OCI-LY7 (cell line): Measurements from ENCODE around the gene SOWAHA. TPM values are rescaled to one million over a fixed set of nuclear protein-coding genes. Genes with fewer than 3 reads are reported as not detected.

Experiments used
- BruUV-seq: library from RNA; stranded (reverse); fragments of 400-500 nt; replicated peaks from 2 replicates; lab custom pipeline; 2021; lab: Mats Ljungman, UMichigan
- CTCF ChIA-PET: fragments of 300-600 bp; sonication (Branson Sonifier 250); formaldehyde crosslinking; loops from one replicate; lab custom pipeline; 2022; ENCODE audit warnings: antibody characterized with exemption; ENCODE audit not compliant: unreplicated experiment; lab: Charles Lee
- POLR2A ChIA-PET: fragments of 300-600 bp; sonication (Branson Sonifier 250); formaldehyde crosslinking; loops from one replicate; lab custom pipeline; 2022; ENCODE audit warnings: antibody characterized with exemption; lab: Charles Lee
- DNase-seq: peaks from one replicate; pipeline ENCODE4 v3.0.0-alpha.2; 2015; ENCODE audit warnings: low spot score
- H2AFZ ChIP-seq: fragments of 200-600 bp; sonication (generic), shearing (Covaris generic); 2 replicates; pipeline ENCODE4 v1.6.1; 2014; ENCODE audit warnings: mild to moderate bottlenecking, antibody characterized with exemption, low read length, moderate library complexity
- H3K27ac ChIP-seq: fragments of 200-600 bp; sonication (generic); 2 replicates; pipeline ENCODE4 v1.5.1; 2014; ENCODE audit warnings: mixed run types, low read depth, mild to moderate bottlenecking, moderate library complexity, low read length, inconsistent platforms; ENCODE audit not compliant: poor library complexity, severe bottlenecking
- H3K36me3 ChIP-seq: fragments of 200-600 bp; sonication (generic); 2 replicates; pipeline ENCODE4 v1.6.1; 2014; ENCODE audit warnings: mild to moderate bottlenecking, antibody characterized with exemption, low read length, moderate library complexity, mixed read lengths; ENCODE audit not compliant: insufficient read depth
- H3K4me1 ChIP-seq: fragments of 200-600 bp; sonication (generic); 2 replicates; pipeline ENCODE4 v1.5.1; 2014; ENCODE audit warnings: mild to moderate bottlenecking, low read length; ENCODE audit not compliant: insufficient read depth, poor library complexity, severe bottlenecking
- H3K4me2 ChIP-seq: fragments of 200-600 bp; sonication (generic); 2 replicates; pipeline ENCODE4 v1.6.1; 2014; ENCODE audit warnings: mild to moderate bottlenecking, low read length
- H3K4me3 ChIP-seq: fragments of 200-600 bp; sonication (generic); 2 replicates; pipeline ENCODE4 v1.5.1; 2014; ENCODE audit warnings: mild to moderate bottlenecking, low read depth, low read length; ENCODE audit not compliant: poor library complexity, severe bottlenecking
- H3K79me2 ChIP-seq: fragments of 200-600 bp; sonication (generic); 2 replicates; pipeline ENCODE4 v1.6.1; 2016; ENCODE audit warnings: low read depth, mild to moderate bottlenecking, low read length, moderate library complexity, mixed read lengths; ENCODE audit not compliant: insufficient read depth
- H3K9me2 ChIP-seq: fragments of 200-600 bp; sonication (generic); 2 replicates; pipeline ENCODE4 v1.6.1; 2016; ENCODE audit warnings: mild to moderate bottlenecking, low read length, mixed read lengths; ENCODE audit not compliant: insufficient read depth
- H3K9me3 ChIP-seq: fragments of 200-600 bp; sonication (generic); 2 replicates; pipeline ENCODE4 v1.6.1; 2014; ENCODE audit warnings: mild to moderate bottlenecking, mixed run types, low read length, mixed read lengths
- H4K20me1 ChIP-seq: fragments of 200-600 bp; sonication (generic); 2 replicates; pipeline ENCODE4 v1.6.1; 2014; ENCODE audit warnings: mild to moderate bottlenecking, antibody characterized with exemption, low read length, moderate library complexity, mixed read lengths; ENCODE audit not compliant: insufficient read depth
- EZH2phosphoT487 ChIP-seq: fragments of 200-600 bp; sonication (generic); IDR thresholded peaks from 2 replicates; pipeline ENCODE4 v1.6.1; 2018; ENCODE audit warnings: low read depth, borderline replicate concordance, mild to moderate bottlenecking, mixed run types, antibody characterized with exemption, low read length, moderate library complexity, mixed read lengths
- intact Hi-C: fragments of 100-400 bp; cut with micrococcal nuclease; formaldehyde crosslinking; loops from one replicate; pipeline ENCODE4 v1.10.0; 2022; ENCODE audit not compliant: unreplicated experiment
- total RNA-seq, 2 experiments: library from RNA; depleted of rRNA in 1 of 2; stranded (reverse); fragments of >200 nt in 1 of 2; shearing (Covaris generic) in 1 of 2; gene quantifications; 2 replicates each; pipeline ENCODE4 v1.2.3, GENCODE V29; 2014 to 2022
- TF ChIP-seq, protein P1 (sequence below): fragments of 200-600 bp; sonication (generic); conservative IDR thresholded peaks from 2 replicates; pipeline ENCODE4 v1.5.1; 2014; ENCODE audit warnings: mild to moderate bottlenecking, antibody characterized with exemption, low read length, moderate library complexity, mixed read lengths

The SOWAHA gene
- total RNA-seq, 2 experiments from 2014 or later = not detected

DNA sequence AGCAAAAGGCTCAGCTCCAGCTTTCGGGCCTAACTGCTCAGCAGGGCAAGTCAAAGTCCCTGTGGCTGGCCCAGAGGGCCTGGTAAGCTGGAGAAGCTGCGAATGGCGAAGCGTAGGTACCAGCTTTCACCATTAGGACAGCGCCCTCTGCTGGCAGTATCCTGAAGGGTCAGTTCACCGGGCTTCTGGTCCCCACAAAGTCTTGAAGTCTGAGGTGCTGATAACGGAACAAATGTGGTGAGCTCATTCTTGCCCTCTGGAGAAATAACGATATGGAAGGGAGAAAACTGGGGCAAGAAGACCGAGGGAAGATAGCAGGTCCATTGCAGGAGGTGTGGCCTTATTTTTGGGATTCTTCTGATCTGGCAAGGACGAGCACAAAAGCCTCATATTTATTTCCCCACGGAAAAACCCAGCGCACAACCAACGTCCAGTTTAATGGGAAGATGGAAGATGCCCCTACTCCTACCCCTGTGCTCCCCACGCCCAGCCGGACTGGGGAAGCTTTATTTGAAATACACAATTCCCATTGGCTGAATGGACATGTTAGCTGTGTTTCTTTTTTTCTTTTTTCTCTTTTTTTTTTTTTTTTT lies 7.2 kb downstream of the SOWAHA start:
- Histone ChIP-seq H3K4me3 (no peak overlapping the region), H3K4me2 (no peak overlapping the region), H2AFZ (no peak overlapping the region)

DNA sequence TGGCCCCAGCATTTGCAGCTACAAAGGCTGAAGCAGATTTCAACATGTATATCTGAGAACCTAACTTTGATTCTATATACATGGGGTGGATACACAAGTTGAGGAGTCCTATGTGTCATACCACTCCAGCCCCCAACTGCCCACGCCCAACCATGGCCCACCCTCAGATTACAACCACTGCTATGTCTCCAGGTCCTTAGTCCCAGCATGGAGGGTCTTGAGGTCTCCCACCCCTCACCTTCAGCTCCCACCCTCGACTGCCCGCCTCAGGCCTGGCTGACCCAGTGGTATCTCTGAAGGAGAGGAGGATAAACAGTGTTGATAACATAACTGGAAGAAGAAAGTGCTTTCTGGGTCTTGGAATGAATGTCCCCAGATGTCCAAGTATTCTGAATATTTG lies 8.2 kb downstream of the SOWAHA start:
- H4K20me1 ChIP-seq = no peaks in the 10 kb centered on the region
- intact Hi-C loops = loop anchor here (5.0 kb wide), 1 partner anchor 159 kb away; no protein-coding TSS in a partner anchor
- CTCF ChIA-PET = interaction anchor here (0.6 kb wide), 1 partner anchor 594 kb away, joined by 3 read pairs; no protein-coding TSS in a partner anchor
- H3K9me3 ChIP-seq = no peaks in the 10 kb centered on the region
- BruUV-seq = no TSS peak
- no peaks in the 10 kb centered on the region for H3K36me3 ChIP-seq
- H3K79me2 ChIP-seq = no peaks in the 10 kb centered on the region
- H3K4me2 ChIP-seq = no peak overlapping the region
- no peaks in the 10 kb centered on the region for H3K9me2 ChIP-seq
- no peak overlapping the region for H3K27ac ChIP-seq
- POLR2A ChIA-PET = interaction anchor here (0.7 to 1.6 kb wide), 3 partner anchors 10 to 30 kb away, joined by 3 to 8 read pairs (median 5); no protein-coding TSS in a partner anchor
- no peak overlapping the region for H3K4me3 ChIP-seq
- DNase-seq = no peak
- TF ChIP-seq, protein P1, sequence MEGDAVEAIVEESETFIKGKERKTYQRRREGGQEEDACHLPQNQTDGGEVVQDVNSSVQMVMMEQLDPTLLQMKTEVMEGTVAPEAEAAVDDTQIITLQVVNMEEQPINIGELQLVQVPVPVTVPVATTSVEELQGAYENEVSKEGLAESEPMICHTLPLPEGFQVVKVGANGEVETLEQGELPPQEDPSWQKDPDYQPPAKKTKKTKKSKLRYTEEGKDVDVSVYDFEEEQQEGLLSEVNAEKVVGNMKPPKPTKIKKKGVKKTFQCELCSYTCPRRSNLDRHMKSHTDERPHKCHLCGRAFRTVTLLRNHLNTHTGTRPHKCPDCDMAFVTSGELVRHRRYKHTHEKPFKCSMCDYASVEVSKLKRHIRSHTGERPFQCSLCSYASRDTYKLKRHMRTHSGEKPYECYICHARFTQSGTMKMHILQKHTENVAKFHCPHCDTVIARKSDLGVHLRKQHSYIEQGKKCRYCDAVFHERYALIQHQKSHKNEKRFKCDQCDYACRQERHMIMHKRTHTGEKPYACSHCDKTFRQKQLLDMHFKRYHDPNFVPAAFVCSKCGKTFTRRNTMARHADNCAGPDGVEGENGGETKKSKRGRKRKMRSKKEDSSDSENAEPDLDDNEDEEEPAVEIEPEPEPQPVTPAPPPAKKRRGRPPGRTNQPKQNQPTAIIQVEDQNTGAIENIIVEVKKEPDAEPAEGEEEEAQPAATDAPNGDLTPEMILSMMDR = no peak
- no peak for TF ChIP-seq EZH2phosphoT487
- H3K4me1 ChIP-seq = no peaks in the 10 kb centered on the region
- no peak overlapping the region for H2AFZ ChIP-seq

More for the DNA sequence above, 7.2 kb downstream of the SOWAHA start:
- no peaks in the 10 kb centered on the region for H3K36me3 ChIP-seq
- no peak overlapping the region for H3K27ac ChIP-seq
- peak; percentile 84 for DNase-seq
- TF ChIP-seq EZH2phosphoT487 = no peak
- TF ChIP-seq, protein P1 = peak; percentile 95
- no peaks in the 10 kb centered on the region for H3K9me2 ChIP-seq
- POLR2A ChIA-PET = interaction anchor here (0.6 to 1.6 kb wide), 8 partner anchors 11 to 444 kb away, joined by 3 to 6 read pairs (median 3); partner anchors contain the start of gene RAD50
- no peaks in the 10 kb centered on the region for H3K79me2 ChIP-seq
- intact Hi-C loops = loop anchor here (1.0 to 5.0 kb wide), 3 partner anchors 158 to 435 kb away; no protein-coding TSS in a partner anchor
- H4K20me1 ChIP-seq = no peaks in the 10 kb centered on the region
- no peaks in the 10 kb centered on the region for H3K9me3 ChIP-seq
- CTCF ChIA-PET = interaction anchor here (1.0 to 1.2 kb wide), 3 partner anchors 12 to 318 kb away, joined by 4 read pairs; no protein-coding TSS in a partner anchor
- no peaks in the 10 kb centered on the region for H3K4me1 ChIP-seq
- no TSS peak for BruUV-seq

DNA sequence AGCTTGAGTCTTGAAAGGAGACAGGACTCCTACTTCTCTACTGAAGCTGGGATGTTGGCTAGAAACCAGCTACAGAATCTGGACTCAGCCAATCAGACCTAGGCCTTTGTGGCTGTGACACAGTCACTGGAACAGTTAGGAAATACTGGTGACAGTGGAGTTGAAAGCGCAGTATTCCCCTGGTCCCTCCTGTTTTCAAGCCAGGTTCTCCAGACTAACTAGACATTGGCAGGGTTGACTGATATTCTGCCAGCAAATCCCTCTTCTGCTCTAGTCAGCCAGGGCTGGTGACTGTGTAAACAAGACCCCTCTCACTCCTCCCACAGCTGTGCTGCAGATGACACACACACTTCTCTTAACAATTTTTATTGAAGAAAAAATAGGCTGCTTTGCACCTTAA lies 8.7 kb downstream of the SOWAHA start:
- Histone ChIP-seq H4K20me1 (no peaks in the 10 kb centered on the region), H3K79me2 (no peaks in the 10 kb centered on the region), H3K4me3 (no peak overlapping the region), H3K27ac (no peak overlapping the region), H2AFZ (no peak overlapping the region), H3K9me3 (no peaks in the 10 kb centered on the region), H3K4me1 (no peaks in the 10 kb centered on the region), H3K9me2 (no peaks in the 10 kb centered on the region), H3K4me2 (no peak overlapping the region), H3K36me3 (no peaks in the 10 kb centered on the region)
- intact Hi-C loops = loop anchor here (5.0 kb wide), 1 partner anchor 159 kb away; no protein-coding TSS in a partner anchor
- ChIA-PET CTCF (no interaction called here), POLR2A (interaction anchor here (0.8 kb wide), 1 partner anchor 19 kb away, joined by 8 read pairs; no protein-coding TSS in a partner anchor)
- DNase-seq = no peak
- BruUV-seq = no TSS peak
- no peak for TF ChIP-seq EZH2phosphoT487
- TF ChIP-seq, protein P1 = no peak
